ENCODE measurements around the gene CPAMD8. TPM values are rescaled to one million over a fixed set of nuclear protein-coding genes. Genes with fewer than 3 reads are reported as not detected.

Gene CPAMD8
- total and polyA plus RNA-seq, 2 of the 8 experiments (the other 6 are each of a cell fraction or from before 2014, with no cell fraction given), result 6.1 to 9.2 TPM

DNA sequence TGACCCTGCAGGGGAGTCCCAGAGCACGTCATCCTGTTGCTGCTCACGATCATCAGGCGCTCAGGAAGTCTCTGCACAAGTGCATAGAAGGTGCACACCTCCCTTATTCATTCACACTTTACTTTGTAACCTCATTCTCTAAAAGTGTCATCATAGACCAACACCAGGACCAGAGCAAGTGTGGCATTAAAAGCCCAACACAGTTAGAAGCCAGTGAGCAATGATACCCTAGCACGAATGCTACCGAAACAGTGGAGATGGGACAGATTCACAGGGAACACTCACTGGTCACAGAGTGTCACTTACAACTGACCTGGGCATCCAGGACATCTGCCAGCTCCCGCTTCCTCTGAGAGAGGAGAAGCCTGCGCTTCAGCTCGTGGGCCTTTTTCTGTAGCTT, 31.6 kb upstream of the CPAMD8 start (continued):
- TF ChIP-seq ZNF274 (IDR thresholded peaks at IDR 0.05; ENCODE audit: borderline replicate concordance, extremely low read depth, low read length), result no peak
- TF ChIP-seq, protein P1, sequence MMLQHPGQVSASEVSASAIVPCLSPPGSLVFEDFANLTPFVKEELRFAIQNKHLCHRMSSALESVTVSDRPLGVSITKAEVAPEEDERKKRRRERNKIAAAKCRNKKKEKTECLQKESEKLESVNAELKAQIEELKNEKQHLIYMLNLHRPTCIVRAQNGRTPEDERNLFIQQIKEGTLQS (IDR thresholded peaks at IDR 0.05; ENCODE audit: insufficient read depth, low read depth, low read length), result no peak
- TF ChIP-seq HDAC2 (IDR thresholded peaks at IDR 0.05; ENCODE audit: borderline replicate concordance in 1 of 2, low read depth in 2 of 2, low read length in 2 of 2), result no peak
- TF ChIP-seq CBX8 (IDR thresholded peaks at IDR 0.05; ENCODE audit: borderline replicate concordance, low read depth, low read length), result no peak
- TF ChIP-seq TBP (IDR thresholded peaks at IDR 0.05; ENCODE audit: low read depth, low read length), result no peak
- no peak for TF ChIP-seq JUN (IDR thresholded peaks at IDR 0.05; ENCODE audit: low read depth, low read length)

Data from H1 (cell line).